ENCODE results near the gene DIMT1. TPM values are rescaled to one million over a fixed set of nuclear protein-coding genes. Genes with fewer than 3 reads are reported as not detected.

The DIMT1 gene
- total RNA-seq (2022; extraction: Qiagen RNA extraction), result 36.0 to 39.1 TPM (median 38.3 TPM) in 5 replicates

GRCh38 chr5:62403411-62404250 lies at the start of gene DIMT1:
DIMT1 (minus strand) TSS chr5:62403905; CDS start chr5:62403772, 133 bp downstream.

GRCh38 chr5:62412549-62413329 lies 9.0 kb upstream of the DIMT1 start, which contains the start of gene IPO11:
IPO11 (plus strand) TSS chr5:62412763; CDS start chr5:62437280, 24,517 bp downstream.

Other genes starting within 250 kb of the DIMT1 start
- 32.0 to 46.6 TPM (median 40.6 TPM) in 5 replicates for gene KIF2A, start 97.7 kb downstream of the DIMT1 start, total RNA-seq (2022; extraction: Qiagen RNA extraction)
- gene IPO11, start 8.9 kb upstream of the DIMT1 start, total RNA-seq (2022; extraction: Qiagen RNA extraction), result 15.1 to 20.2 TPM (median 17.9 TPM) in 5 replicates
- gene LRRC70, start 174.9 kb upstream of the DIMT1 start, total RNA-seq (2022; extraction: Qiagen RNA extraction), result 0.06 to 0.40 TPM (median 0.30 TPM) in 5 replicates

Data from A549 treated with dexamethasone at 1 μM for 4 hours (cell line).